Esophagus muscularis mucosa (tissue), 4 donors: Measurements from ENCODE around the gene BMP8A. TPM values are rescaled to one million over a fixed set of nuclear protein-coding genes. Genes with fewer than 3 reads are reported as not detected.
"Not testable (repeated sequence)": the region's sequence is repeated elsewhere in the genome, so short reads cannot be mapped to it uniquely, and the experiment has no call there.

Source experiments
- DNase-seq: peaks from one replicate; pipeline ENCODE4 v3.0.0-alpha.2; 2017; ENCODE audit errors: extremely low spot score
- H3K27ac ChIP-seq, 4 donors: fragments of 200-600 bp; sonication (generic); replicated peaks in 1 of 4; 1 replicate in 3 of 4; 2 replicates in 1 of 4; pipeline ENCODE4 v1.5.1; 2016 to 2019; ENCODE audit warnings: mild to moderate bottlenecking in 1 of 4
- H3K27me3 ChIP-seq, 4 donors: fragments of 200-600 bp; sonication (generic); one replicate each; pipeline versions ENCODE4 v1.5.1 to v1.6.0; 2016 to 2019
- H3K36me3 ChIP-seq, 4 donors: fragments of 200-600 bp; sonication (generic); one replicate each; pipeline ENCODE4 v1.5.1; 2016 to 2019
- H3K4me1 ChIP-seq, 4 donors: fragments of 200-600 bp; sonication (generic); one replicate each; pipeline ENCODE4 v1.5.1; 2016 to 2019
- H3K4me3 ChIP-seq, 4 donors: fragments of 200-600 bp; sonication (generic); 1 replicate in 2 of 4; 2 replicates in 2 of 4; pipeline ENCODE4 v1.5.1; 2016 to 2019; ENCODE audit warnings: mild to moderate bottlenecking in 4 of 4, moderate library complexity in 1 of 4
- H3K9me3 ChIP-seq, 4 donors: fragments of 200-600 bp; sonication (generic); 1 replicate in 3 of 4; 2 replicates in 1 of 4; pipeline ENCODE4 v1.5.1; 2016 to 2019
- CTCF ChIP-seq, 3 experiments: fragments of 200-600 bp in 2 of 3; fragments of 450-650 bp in 1 of 3; sonication (generic) in 2 of 3; IDR thresholded peaks; one replicate each; pipeline ENCODE4 v1.5.1; 2017 to 2019; ENCODE audit warnings: antibody characterized with exemption in 3 of 3, mild to moderate bottlenecking in 2 of 3, moderate library complexity in 1 of 3
- EP300 ChIP-seq: sonication (generic); formaldehyde crosslinking; IDR thresholded peaks from one replicate; pipeline ENCODE4 v1.6.1; 2017; ENCODE audit warnings: antibody characterized with exemption
- POLR2A ChIP-seq: fragments of 450-650 bp; IDR thresholded peaks from one replicate; pipeline ENCODE4 v1.6.1; 2017; ENCODE audit warnings: antibody characterized with exemption, moderate library complexity, mild to moderate bottlenecking, low read depth
- POLR2AphosphoS5 ChIP-seq, 2 donors: sonication (generic); formaldehyde crosslinking; IDR thresholded peaks; one replicate each; pipeline ENCODE4 v1.6.1; 2017; ENCODE audit warnings: antibody characterized with exemption in 2 of 2
- WGBS: methylation state at CpG from one replicate; pipeline ENCODE4 v1.1.5; 2018; 5-methylcytosine and 5-hydroxymethylcytosine counted together
- intact Hi-C: fragments of 100-400 bp; cut with DNase I; formaldehyde crosslinking; loops from one replicate; pipeline ENCODE4 v1.15.1; 2023
- total RNA-seq, 4 donors: library from RNA; depleted of rRNA; stranded (reverse); fragments of >200 nt; gene quantifications; one replicate each; pipeline versions ENCODE4 v1.1.0 to v1.2.1, GENCODE V29; 2016

BMP8A gene
- total RNA-seq, 4 donors from 2014 or later, result 0.99 to 3.0 (median 2.2) TPM

GRCh38 chr1:39516841-39517240, 25.4 kb downstream of the BMP8A start:
- 94% methylated on average over 4 of the region's 4 CpGs for WGBS
- intact Hi-C loops, DNase-seq: not testable (repeated sequence)

GRCh38 chr1:39517936-39518335, 26.5 kb downstream of the BMP8A start:
- H3K4me1 ChIP-seq, DNase-seq, H3K27ac ChIP-seq, intact Hi-C loops, H3K4me3 ChIP-seq, H3K36me3 ChIP-seq, H3K9me3 ChIP-seq, H3K27me3 ChIP-seq: not testable (repeated sequence)
- 91% methylated on average over 4 of the region's 7 CpGs for WGBS

More at GRCh38 chr1:39516841-39517240, 25.4 kb downstream of the BMP8A start:
- H3K4me3 ChIP-seq, H3K9me3 ChIP-seq, H3K27ac ChIP-seq, H3K36me3 ChIP-seq, H3K4me1 ChIP-seq, H3K27me3 ChIP-seq: not testable (repeated sequence)

- H3K36me3 ChIP-seq, H3K4me1 ChIP-seq, intact Hi-C loops, DNase-seq, H3K9me3 ChIP-seq, H3K27me3 ChIP-seq, H3K4me3 ChIP-seq, H3K27ac ChIP-seq: not testable (repeated sequence)
- WGBS, result no CpG with 5 or more reads among the region's 5 CpGs
These were observed 27.9 kb downstream of the BMP8A start for GRCh38 chr1:39519376-39519775.

- H3K27ac ChIP-seq, DNase-seq, H3K4me1 ChIP-seq, H3K4me3 ChIP-seq, intact Hi-C loops, H3K27me3 ChIP-seq, H3K9me3 ChIP-seq: not testable (repeated sequence)
- 66% methylated on average over 9 of the region's 10 CpGs for WGBS
- H3K36me3 ChIP-seq, result peaks cover 0 to 33% (median 17%) of the 10 kb centered on the region in 4 donors
These were observed 30.8 kb downstream of the BMP8A start for GRCh38 chr1:39522221-39522620.

- no peaks in the 10 kb centered on the region for H3K4me1 ChIP-seq
- no peak overlapping the region for H3K27ac ChIP-seq
- intact Hi-C loops, result no loop called here
- H3K4me3 ChIP-seq, result no peak overlapping the region
- no peak for DNase-seq
- WGBS, result 84% methylated on average over 26 of the region's 29 CpGs
- no peak for TF ChIP-seq POLR2AphosphoS5 (IDR thresholded peaks at IDR 0.05)
- no peak for TF ChIP-seq EP300
- no peak for TF ChIP-seq POLR2A
- no peak for TF ChIP-seq CTCF (IDR thresholded peaks at IDR 0.05)
- no peaks in the 10 kb centered on the region for H3K27me3 ChIP-seq
- no peaks in the 10 kb centered on the region for H3K9me3 ChIP-seq
- peaks cover 3 to 40% (median 24%) of the 10 kb centered on the region in 4 donors for H3K36me3 ChIP-seq
These were observed 31.5 kb downstream of the BMP8A start for GRCh38 chr1:39522661-39523567.

GRCh38 chr1:39524171-39524570, 32.7 kb downstream of the BMP8A start:
- Histone ChIP-seq H3K27ac (no peak overlapping the region), H3K36me3 (peaks cover 7 to 52% (median 36%) of the 10 kb centered on the region in 4 donors), H3K4me1 (no peaks in the 10 kb centered on the region), H3K4me3 (no peak overlapping the region), H3K9me3 (no peaks in the 10 kb centered on the region), H3K27me3 (no peaks in the 10 kb centered on the region)
- intact Hi-C loops, result no loop called here
- 64% methylated on average over 5 of the region's 6 CpGs for WGBS
- TF ChIP-seq EP300 (no peak), POLR2A (no peak), POLR2AphosphoS5 (IDR thresholded peaks at IDR 0.05) (no peak)
- DNase-seq, result no peak

- no peak overlapping the region for H3K4me3 ChIP-seq
- H3K27me3 ChIP-seq, result no peaks in the 10 kb centered on the region
- H3K9me3 ChIP-seq, result no peaks in the 10 kb centered on the region
- peaks cover 7 to 57% (median 39%) of the 10 kb centered on the region in 4 donors for H3K36me3 ChIP-seq
- no peak overlapping the region for H3K27ac ChIP-seq
- WGBS, result 91% methylated on average over 15 of the region's 15 CpGs
- no peak for DNase-seq
- no peaks in the 10 kb centered on the region for H3K4me1 ChIP-seq
- intact Hi-C loops, result no loop called here
- TF ChIP-seq POLR2AphosphoS5 (IDR thresholded peaks at IDR 0.05) (no peak), EP300 (no peak), POLR2A (no peak), CTCF (IDR thresholded peaks at IDR 0.05) (no peak)
These were observed 33.3 kb downstream of the BMP8A start for GRCh38 chr1:39524591-39525365.
